HG02588 (cell line): ENCODE results near the gene PRR16.

Source experiments
- ATAC-seq: cut with Tn5 transposase; IDR thresholded peaks from one replicate; pipeline ENCODE4 v1.9.1; 2021; ENCODE audit warnings: mild to moderate bottlenecking, moderate library complexity; ENCODE audit not compliant: unreplicated experiment

PRR16 gene

DNA sequence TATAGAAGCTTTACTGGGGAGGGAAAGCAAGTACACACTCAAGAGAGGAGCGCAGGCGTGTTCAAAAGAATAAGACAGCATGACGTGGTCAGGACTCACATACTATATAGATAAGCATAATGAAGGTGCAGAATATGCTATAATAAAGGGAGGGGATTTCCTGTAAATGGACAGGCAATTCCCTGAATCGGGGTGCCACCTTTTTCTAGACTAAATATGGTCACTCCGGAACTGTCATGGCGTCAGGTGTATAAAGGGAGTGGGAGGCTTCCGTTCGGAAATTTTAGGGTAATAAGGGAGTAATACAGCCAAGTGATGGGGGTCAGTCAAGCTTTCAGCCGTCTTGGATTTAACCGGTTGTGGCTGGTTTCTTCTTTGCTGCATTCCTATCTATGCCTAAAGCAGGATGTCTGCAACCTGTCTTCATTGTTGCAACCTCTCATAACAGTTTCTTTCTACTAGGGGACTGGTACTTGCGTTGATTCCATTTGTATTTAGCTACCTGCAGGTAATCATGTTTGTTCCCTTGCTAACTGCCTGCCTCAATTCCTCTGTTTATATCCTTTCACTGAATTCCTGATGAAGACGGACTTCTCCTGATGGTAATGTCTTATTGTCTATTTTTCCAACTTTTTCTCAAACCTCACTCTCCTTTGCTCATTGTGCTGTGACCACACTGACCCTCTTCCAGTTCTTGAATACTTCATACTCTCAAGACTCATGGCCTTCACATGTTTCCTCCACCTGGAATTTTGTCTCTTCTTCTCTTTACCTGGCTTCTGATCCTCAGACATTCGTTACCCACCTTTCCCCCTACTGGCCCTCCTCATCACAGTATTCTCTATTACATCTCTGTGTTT is 48.9 kb downstream of the PRR16 start:
- ATAC-seq = no peak

DNA sequence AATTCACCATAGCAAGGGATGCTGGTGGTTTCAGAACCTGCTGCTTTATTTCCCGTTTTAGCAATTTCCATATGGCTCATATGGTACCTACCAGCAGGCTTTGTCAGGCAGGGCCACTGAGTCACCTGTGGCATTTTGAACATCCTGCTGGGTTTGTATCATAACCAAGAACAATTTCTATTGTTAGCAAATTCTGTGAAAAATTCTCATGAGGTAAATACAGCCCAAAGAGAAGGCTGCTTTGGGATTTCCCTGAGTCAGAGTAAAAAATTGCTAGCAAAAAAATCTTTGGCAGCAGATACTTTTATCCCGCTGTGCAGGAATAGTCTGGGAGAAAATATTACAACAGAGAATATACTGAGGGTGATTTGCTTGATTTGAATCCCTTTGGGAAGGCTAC is 52.7 kb downstream of the PRR16 start:
- ATAC-seq = no peak

DNA sequence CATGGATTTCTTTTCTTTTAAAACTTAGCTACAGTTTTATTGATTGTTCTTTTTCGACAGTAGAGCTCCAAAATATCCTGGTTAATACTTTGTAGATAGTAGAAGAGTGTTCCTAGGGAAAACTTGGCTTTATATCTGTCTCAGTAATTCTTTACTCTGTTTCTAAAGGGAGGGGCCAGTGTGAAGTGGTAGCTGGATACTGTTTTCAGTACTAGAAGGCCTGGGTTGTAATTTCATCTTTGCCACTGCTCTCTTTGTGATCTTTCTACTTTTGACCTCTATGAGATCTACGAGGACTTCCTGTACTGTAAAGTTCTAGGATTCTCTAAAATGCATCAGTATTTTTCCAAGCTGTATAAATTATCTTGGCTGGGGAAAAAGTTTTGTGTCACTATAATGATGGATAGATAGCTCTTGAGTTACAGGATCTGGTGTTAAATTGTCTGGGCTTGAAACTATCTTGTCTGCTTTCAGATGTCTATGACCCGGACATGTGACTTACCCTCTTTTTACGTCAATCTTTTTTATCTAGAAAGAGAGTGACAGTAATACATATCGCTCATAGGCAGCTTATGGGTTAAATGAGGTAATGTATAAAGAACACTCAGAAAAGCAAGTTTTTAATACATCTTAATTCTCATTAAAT is 53.6 kb downstream of the PRR16 start:
- no peak for ATAC-seq

DNA sequence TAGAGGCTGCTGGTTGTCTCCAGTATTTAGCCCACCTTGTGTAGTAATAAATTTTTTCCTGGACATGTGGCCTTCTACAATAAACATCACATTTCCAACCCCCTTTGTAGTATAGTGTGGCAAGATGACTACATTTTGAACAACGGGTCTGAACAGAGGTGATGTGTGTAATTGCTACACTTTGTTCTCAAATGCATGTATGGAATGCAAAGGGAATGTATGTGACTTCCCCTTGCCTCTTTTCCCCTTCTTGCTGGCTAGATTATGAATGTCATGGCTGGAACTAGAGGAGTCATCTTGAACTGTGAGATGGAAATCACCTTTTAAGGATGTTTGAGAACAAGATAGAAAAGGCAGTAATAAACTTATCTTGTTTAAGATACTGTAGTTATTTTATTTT is 54.5 kb downstream of the PRR16 start:
- ATAC-seq = no peak

DNA sequence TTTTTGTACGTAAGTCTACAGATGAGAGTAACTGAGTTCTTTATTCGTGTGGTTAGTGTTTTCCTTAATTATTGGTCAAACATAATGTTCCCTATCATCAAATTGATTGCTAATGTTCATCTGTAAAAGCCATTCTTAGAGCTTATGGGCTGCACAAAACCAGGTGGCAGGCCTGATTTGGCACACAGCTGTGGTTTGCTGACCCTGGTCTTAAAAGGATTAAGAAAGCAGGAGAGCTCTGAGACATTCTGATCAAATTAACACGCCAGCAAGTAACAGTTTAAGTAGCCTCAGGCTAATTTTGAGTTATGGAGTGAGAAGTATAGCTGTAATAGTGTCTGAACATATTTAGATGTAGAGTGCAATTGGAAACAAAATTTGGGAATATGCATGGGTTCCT is 63.2 kb downstream of the PRR16 start:
- no peak for ATAC-seq

DNA sequence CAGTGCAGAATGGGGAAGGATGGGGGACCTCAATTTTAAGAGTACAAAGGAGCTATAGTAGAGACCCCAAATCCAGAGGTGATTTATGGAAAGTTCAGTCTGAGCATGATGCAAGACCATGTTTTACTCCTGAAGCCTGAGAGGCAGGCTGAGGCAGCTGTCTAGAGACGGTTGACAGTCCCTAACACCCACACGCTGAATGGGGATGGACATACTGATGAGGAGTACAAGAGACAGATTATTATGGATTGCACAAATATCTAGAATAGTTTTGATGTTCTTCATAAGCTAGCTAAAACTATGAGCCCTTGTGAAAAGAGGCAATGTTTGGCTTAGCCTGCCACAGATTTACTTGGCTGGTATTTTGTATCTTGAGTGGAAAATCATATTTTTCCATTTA is 64.5 kb downstream of the PRR16 start:
- ATAC-seq = no peak

DNA sequence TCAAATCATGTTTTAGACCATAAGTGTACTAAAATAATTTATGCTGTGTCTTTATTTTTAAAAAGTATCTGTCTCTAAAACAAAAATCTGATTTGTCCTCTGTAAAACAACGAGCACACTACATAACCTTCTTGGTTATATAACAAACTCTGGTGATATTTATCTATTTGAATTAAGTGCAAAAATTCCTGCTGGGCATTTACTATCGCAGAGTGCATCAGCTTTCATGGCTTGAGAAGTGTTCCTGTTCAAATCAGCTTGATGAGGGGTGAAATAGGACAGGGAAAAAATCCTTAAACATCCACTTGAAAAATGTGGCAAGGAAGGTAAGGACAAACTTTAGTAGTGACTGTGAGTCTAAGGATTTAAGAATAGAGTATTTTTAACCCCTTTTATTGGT is 65.3 kb downstream of the PRR16 start:
- no peak for ATAC-seq

DNA sequence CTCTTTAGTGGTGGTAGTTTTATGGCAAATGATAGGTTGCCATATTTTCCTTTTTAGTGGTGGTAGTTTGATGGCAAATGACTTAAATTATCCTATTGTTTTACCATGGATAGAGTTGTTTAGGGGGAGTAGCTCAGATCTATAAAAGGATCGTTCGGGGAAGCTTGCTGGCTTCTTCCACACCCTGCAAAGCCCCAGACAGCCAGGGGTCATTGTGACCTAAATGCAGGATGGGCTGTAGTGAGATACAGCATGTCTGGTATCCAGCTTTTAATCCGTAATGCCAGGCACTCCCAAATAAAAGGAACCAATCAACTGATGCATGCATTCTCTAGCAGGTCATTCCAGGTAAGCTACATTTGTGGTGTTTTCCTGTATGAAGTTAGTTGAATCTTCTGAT is 67.1 kb downstream of the PRR16 start:
- no peak for ATAC-seq

DNA sequence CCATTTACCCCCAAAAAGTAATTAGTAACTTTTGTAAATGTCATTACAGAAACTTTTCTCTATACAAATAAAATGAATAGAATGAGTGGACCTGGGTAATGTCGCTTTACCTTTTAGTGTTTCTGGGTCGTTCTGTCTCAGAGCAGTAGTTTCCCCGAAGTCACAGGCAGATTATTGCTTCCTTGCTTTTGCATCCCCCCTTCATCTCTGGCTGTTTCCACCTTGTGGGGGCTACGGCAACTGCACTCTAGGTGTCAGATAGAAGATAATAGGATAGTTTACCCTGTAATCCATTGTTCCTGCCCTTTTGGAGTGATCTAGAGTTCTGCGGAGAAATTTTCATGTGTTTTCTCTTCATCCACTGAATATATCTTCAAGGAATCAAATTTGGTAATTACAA is 68.7 kb downstream of the PRR16 start:
- no peak for ATAC-seq

DNA sequence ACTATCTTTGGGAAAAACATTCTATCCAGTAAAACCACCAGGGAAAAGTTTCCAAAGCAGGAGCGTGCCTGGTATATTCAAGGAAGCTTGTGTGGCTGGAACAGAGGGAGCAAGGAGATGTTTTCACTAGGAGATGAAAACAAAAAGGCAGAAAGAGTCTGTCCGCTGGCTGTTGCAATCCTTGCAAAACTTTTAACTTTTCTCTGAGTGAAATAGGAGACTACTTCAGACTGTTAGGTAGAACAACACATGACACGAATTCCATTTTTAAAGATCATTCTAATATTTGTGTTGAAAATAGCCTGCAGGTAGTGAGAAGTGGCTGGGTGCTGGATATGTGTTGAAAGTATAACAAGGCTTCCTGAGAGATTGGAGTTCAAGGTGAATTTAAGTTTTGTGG is 69.5 kb downstream of the PRR16 start:
- no peak for ATAC-seq

DNA sequence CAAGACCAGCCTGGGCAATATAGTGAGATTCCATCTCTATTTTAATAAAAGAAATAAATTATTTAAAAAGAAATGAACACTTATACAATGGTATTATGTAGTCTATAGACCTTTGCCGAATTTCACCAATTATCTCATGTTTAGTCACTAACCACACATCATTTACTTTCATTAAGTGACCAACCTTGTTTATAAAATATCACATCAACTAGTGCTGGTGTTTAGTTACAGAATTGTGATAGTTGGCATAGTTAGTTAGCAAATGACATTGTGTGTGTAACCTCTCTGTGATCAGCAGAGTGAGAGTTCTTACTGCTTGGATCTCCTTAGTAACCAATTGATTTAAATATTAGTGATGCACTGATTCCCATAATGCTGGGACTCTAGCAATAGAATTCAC is 71.8 kb downstream of the PRR16 start:
- no peak for ATAC-seq

DNA sequence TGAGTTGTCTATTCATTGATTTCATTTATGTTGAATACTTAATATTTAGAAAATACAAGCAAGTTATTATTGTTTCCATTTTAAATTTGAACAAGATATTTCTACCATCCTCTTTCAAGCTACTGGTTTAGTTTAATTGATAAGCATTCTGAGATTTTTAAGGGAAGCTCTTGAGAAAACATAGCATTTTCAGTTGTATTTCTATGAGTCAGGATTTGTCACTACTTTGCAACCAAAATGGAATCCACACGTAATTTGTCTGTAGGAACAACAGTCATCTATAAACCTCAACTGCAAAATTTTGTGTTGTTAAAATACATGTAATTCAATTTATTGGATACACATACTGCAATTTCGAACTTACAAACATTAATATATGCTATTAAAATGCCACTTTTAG is 74.0 kb downstream of the PRR16 start:
- ATAC-seq = no peak

DNA sequence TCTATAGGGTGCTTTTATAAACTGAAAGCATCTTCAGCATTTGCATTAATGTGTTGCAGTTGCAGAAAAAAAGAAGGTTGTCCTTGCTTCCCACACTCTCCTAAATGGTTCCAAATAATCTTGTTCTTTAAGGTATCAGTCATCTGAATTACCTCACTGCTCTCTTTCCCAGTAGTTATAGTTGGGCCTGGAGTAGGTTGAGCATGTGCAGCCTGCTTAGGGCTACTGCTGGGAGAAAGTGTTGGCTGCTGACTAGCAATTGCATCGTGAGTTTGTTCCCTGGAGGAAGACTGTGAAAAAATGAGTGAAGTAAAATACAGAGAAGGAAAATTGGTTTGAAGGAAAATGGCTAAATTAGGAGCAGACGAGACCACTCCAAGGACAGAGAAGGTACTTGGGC is 74.5 kb downstream of the PRR16 start:
- ATAC-seq = no peak

DNA sequence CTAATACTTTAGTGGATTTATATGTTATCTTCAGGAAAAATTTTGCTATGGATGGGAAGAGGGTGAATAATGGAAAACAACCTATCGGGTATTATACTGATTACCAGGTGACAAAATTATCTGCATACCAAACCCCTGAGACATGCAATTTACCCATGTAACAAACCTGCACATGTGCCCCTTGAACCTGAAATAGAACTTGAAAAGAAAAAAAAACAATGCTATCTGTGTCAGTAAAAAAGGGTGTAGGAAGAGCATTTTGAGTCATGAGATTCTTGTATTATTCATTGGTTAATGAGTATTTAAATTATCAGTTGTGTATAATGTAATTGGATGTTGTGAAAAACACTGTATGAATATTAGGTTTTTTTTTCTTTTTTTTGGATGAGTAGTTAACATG is 75.4 kb downstream of the PRR16 start:
- no peak for ATAC-seq

DNA sequence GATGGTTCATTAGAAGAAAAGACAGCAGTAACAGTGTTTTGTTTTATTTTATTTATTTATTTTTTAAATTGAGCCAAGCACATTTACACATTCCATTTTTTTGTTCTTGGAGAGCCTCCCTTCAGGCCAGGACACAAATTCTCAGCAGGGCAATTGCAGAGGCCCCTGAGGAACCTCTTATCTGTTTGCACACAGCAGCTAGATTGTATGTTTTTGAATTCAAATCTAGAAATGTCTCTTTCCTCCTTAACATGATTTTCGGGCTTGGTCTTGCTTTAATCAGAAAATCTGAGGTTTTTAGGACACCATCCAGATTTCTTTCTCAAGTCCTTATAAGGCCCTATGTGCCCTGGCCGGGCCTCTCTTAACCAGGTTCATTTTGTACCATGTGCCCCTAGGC is 76.0 kb downstream of the PRR16 start:
- no peak for ATAC-seq

DNA sequence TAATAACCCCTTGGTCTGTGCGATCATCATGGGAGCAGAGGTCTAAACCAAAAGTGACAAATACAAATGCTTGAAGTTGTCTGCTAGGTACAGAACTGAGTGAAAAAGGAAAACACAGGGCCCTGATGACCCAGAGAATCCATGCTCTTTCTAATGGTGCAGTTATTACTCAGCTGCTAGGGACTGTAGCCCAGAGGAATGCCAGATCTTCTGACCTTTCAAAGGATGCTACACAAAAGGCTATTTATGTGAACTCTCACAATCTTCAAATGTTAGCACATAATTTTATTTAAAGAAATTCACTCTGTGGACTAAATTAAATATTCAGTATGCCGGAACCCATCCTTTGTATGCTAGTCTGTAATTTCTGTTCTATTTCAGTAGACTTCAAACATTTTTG is 79.9 kb downstream of the PRR16 start:
- no peak for ATAC-seq

DNA sequence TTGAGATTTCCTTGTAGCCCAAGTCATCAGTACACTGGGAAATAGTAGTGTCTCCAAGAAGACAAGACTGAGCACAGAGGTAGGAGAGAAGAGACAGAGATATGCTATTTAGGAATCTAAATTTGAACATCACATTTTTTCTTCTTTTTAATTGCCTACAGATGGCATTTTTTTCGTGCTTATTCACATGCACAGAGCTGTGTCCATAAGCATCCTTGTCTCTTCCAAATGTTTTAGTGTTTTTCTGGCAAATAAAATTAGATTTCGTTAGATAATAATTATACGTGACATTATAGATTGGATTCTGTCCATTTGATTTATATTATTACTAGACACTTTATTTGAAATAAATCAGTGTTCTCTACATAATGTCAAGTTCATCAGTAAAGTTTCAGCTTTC is 80.9 kb downstream of the PRR16 start:
- ATAC-seq = no peak

DNA sequence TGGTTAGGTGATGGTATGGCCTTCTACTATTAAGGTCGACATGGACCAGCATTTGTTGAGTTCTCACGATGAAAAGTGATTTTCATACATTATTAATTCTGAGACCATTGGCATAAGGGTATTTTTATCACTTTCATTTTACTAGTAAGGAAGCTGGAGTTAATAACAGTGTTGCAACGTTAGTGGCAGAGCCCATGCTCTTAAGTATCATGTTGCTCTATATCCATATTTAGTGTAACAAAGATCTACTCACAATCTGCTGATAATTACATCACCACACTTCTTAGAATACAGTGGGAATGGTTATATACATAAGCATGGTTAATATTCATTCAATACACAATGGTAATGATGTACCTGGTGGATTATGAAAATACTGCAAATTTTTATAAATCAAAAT is 81.9 kb downstream of the PRR16 start:
- ATAC-seq = no peak

DNA sequence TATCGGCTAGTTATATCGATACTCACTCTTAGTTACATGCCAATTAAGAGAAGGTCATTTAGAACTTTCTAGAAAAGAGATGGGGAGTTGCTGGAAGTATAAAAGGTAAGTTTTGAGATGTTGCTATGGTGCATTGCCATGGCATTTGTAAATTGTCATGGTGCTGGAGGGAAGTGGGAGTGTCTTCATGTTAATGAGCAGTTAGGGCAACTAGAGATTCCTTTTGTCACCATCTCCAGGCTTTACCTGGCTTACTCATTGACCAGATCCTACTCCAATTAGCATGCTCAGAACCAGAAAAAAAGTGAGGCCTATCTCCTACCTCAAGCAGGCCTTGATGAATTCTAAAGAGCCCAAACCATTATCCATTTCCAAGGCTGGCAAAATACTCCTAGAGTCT is 82.8 kb downstream of the PRR16 start:
- ATAC-seq = no peak

DNA sequence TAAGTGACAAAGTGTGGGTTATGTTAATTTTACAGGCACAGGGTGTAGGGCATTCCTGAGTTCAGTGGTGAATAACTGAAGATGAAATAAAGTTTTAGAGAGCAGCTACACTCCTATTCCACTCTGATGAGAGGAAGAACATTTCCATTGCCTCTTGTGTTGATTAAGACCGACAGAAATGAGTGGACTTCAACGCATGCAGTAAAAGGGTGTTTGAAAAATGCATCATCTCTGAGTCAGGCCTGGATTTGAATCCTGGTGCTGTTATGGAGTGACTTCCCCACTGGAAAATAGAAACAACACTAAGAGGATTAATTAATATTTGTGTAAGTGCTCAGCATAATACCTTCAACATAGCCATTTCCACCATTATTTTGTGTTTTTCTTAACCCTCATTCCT is 86.3 kb downstream of the PRR16 start:
- no peak for ATAC-seq

DNA sequence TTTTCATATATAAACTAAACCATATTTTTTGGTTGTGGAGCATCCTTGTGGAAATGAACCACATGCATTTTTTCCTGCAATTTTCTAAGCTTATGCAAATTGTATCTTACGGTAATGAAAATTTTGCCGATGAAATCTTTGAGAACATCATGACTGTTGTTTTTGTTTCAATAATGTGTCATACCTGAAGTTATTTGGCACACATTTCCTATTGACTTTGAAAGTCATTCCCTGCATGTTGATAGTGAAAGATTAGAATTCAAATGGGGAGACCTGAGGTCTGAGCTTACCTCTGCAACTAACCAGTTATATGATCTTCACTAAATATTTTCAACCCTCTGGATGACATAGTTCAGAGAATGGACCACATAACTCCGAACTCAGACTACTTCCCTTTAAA is 88.5 kb downstream of the PRR16 start:
- no peak for ATAC-seq

DNA sequence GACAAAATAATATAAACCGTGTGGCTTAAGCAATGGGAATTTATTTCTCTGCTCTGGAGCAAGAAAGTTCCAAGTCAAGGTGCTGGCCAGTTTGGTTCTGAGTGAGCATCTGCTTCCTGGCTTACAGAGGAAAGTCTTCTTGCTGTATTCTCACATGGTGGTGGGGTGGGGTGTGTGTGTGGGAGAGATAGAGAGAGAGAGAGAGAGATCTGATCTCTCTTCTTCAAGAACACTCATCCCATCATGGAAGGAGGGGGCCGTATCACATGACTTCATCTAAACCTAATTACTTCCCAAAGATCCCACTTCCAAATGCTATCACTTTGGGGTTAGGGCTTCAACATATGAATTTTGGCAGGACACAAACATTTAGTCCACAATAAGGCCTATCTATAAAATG is 91.2 kb downstream of the PRR16 start:
- ATAC-seq = no peak

DNA sequence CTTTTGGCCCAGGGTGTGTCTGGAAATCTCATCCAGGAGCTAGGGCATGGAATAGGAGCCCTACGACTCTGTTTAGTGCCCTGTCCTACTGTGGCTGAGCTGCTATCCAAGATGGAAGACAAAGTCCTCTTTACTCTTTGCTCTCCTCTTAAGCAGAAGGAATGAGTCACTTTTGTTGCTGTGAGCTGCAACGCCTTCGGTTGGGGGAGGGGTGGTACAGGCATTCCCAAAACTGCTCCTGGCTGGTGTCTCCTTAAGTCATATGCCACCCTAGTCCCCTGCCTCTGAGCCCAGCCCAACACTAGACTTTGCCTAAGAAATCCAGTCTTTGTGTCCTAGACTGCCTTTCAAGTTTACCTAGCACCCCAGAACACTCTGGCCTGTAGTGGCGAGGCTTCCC is 99.9 kb downstream of the PRR16 start:
- no peak for ATAC-seq
